ENCODE measurements around the gene EPHB4.

Gene EPHB4

DNA sequence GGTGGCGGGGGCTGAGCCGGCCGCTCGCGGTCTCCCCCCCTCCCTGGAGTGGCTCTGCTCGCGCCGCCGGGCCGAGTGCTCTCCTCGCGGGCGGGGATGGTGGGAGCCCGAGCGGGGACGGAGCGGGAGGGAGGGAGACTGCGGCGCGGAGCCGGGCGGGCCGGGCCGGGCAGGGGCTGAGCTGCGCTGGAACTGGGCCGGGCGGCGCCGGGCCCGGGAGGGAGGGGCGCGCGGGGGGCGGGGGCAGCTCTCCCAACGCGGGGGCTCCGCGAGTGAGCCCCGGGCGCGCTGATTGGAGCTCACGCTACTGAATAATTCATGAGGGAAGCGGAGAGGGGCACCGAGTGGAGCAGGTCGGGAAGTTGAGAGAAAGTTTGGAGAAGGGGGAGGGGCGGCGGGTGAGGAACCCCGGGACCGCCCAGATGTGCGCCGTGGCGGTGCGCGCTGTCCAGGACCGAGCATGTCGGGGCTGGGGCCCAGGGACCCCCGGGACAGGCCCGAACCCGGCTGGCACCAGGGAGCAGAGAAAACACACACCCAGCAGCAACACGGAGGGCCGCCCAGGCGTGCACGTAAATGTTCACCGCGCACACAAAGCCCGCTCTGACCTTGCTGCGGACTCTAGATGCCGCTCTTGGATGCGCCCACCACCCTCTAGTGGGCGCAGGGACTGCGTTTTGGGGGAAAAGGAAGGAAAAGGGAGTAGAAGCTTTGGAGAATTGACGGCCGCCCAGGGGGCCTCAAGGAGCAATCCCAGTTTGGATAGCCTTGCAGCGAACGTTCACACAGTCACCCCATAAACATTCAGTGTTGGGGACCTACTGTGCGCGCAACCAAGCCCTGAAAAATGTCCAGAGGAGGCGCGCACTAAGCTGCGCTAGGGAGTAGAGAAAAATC lies at the start of gene EPHB4 (continued):
- TF ChIP-seq ZNF530 (tag by site-specific recombination; IDR thresholded peaks at IDR 0.05; ENCODE audit: low read depth), result no peak
- TF ChIP-seq SCRT2 (tag by site-specific recombination; IDR thresholded peaks at IDR 0.05), result no peak
- TF ChIP-seq, protein P1, sequence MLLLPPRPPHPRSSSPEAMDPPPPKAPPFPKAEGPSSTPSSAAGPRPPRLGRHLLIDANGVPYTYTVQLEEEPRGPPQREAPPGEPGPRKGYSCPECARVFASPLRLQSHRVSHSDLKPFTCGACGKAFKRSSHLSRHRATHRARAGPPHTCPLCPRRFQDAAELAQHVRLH (tag by site-specific recombination; IDR thresholded peaks at IDR 0.05), result no peak
- no peak for TF ChIP-seq MEIS1 (CRISPR knock-in tag; IDR thresholded peaks at IDR 0.05; ENCODE audit: borderline replicate concordance)

DNA sequence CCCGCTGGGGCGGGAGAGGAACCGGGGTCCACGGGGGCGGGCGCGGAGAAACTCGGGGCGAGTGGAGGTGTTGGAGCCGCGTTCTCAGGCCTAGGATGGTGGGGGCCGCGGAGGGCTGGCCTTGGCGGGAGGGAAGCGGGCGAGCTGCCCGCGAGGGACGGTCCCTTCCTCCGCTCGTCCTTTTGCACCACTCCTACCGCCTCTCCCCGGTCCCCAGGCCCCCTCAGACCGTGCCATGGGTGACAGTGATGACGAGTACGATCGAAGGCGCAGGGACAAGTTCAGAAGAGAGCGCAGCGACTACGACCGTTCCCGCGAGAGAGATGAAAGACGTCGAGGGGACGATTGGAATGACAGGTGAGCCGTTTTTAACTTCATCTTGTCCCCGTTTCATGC lies 48.0 kb upstream of the EPHB4 start:
- H3K27ac ChIP-seq (ENCODE audit: extremely low read depth, low read depth, low read length), result peak overlapping the region; percentile 78
- POLR2A ChIA-PET, result interaction anchor here (0.5 to 8.1 kb wide), 29 partner anchors 8 to 446 kb away, joined by 3 to 198 read pairs (median 5); partner anchors contain the start of genes ACHE, AGFG2, EPHB4 and FBXO24
- no peaks in the 10 kb centered on the region for H3K4me1 ChIP-seq (ENCODE audit: control insufficient read depth, insufficient read depth, low read length)
- CTCF ChIA-PET, result interaction anchor here (0.6 to 1.1 kb wide), 5 partner anchors 8 to 184 kb away, joined by 3 to 4 read pairs (median 3); partner anchors contain the start of genes SLC12A9 and TRIP6
- H3K4me3 ChIP-seq (ENCODE audit: low read depth, low read length), result peak overlapping the region; percentile 68
- no peaks in the 10 kb centered on the region for H3K9me3 ChIP-seq (ENCODE audit: control insufficient read depth, insufficient read depth, low read depth, low read length)
- H3K36me3 ChIP-seq (ENCODE audit: control insufficient read depth in 2 of 2, insufficient read depth in 1 of 2, low read length in 2 of 2), result peaks cover 53 to 75% of the 10 kb centered on the region in 2 experiments
- TF ChIP-seq ZFP3 (tag by site-specific recombination; IDR thresholded peaks at IDR 0.05; ENCODE audit: low read depth) (no peak), ZBTB8A (tag by site-specific recombination; IDR thresholded peaks at IDR 0.05) (no peak; the same call in 1 of the 2 replicates), ZNF677 (tag by site-specific recombination; IDR thresholded peaks at IDR 0.05) (no peak), ZNF549 (tag by site-specific recombination; IDR thresholded peaks at IDR 0.05) (no peak), ZBTB7A (tag by site-specific recombination; IDR thresholded peaks at IDR 0.05; ENCODE audit: low read depth) (0 out of 2 replicates have a peak, but pooled peaks have one; percentile 14), WT1 (tag by site-specific recombination; IDR thresholded peaks at IDR 0.05) (no peak), ZNF626 (tag by site-specific recombination; IDR thresholded peaks at IDR 0.05) (no peak), ZNF610 (tag by site-specific recombination; IDR thresholded peaks at IDR 0.05; ENCODE audit: borderline replicate concordance) (0 out of 2 replicates have a peak, but pooled peaks have one; percentile 19), GLIS2 (tag by site-specific recombination; IDR thresholded peaks at IDR 0.05) (peak; percentile 70), ZNF785 (tag by site-specific recombination; IDR thresholded peaks at IDR 0.05) (no peak), ZBTB48 (tag by site-specific recombination; IDR thresholded peaks at IDR 0.05) (peak; percentile 62; the same call in 1 of the 2 replicates), BCL11B (tag by site-specific recombination; IDR thresholded peaks at IDR 0.05; ENCODE audit: low read depth) (no peak), KLF16 (tag by site-specific recombination; IDR thresholded peaks at IDR 0.05) (no peak), ZBTB21 (tag by site-specific recombination; IDR thresholded peaks at IDR 0.05) (no peak), KLF7 (tag by site-specific recombination; IDR thresholded peaks at IDR 0.05; ENCODE audit: borderline replicate concordance) (no peak), ZNF776 (tag by site-specific recombination; IDR thresholded peaks at IDR 0.05; ENCODE audit: borderline replicate concordance) (no peak), ZSCAN16 (tag by site-specific recombination; IDR thresholded peaks at IDR 0.05) (peak; percentile 52; the same call in 1 of the 2 replicates), MYNN (tag by site-specific recombination; IDR thresholded peaks at IDR 0.05; ENCODE audit: borderline replicate concordance) (no peak)
- TF ChIP-seq, protein P2, sequence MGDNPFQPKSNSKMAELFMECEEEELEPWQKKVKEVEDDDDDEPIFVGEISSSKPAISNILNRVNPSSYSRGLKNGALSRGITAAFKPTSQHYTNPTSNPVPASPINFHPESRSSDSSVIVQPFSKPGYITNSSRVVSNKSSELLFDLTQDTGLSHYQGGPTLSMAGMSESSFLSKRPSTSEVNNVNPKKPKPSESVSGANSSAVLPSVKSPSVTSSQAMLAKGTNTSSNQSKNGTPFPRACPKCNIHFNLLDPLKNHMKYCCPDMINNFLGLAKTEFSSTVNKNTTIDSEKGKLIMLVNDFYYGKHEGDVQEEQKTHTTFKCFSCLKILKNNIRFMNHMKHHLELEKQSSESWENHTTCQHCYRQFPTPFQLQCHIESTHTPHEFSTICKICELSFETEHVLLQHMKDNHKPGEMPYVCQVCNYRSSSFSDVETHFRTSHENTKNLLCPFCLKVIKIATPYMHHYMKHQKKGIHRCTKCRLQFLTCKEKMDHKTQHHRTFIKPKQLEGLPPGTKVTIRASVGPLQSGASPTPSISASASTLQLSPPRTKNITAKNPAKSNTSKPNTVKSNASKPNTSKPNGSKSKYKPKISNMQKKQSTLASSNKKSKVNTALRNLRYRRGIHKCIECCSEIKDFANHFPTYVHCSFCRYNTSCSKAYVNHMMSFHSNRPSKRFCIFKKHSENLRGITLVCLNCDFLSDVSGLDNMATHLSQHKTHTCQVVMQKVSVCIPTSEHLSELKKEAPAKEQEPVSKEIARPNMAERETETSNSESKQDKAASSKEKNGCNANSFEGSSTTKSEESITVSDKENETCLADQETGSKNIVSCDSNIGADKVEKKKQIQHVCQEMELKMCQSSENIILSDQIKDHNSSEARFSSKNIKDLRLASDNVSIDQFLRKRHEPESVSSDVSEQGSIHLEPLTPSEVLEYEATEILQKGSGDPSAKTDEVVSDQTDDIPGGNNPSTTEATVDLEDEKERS (tag by site-specific recombination; IDR thresholded peaks at IDR 0.05), result no peak
- TF ChIP-seq, protein P3, sequence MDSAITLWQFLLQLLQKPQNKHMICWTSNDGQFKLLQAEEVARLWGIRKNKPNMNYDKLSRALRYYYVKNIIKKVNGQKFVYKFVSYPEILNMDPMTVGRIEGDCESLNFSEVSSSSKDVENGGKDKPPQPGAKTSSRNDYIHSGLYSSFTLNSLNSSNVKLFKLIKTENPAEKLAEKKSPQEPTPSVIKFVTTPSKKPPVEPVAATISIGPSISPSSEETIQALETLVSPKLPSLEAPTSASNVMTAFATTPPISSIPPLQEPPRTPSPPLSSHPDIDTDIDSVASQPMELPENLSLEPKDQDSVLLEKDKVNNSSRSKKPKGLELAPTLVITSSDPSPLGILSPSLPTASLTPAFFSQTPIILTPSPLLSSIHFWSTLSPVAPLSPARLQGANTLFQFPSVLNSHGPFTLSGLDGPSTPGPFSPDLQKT (IDR thresholded peaks at IDR 0.05; ENCODE audit: borderline replicate concordance, low read depth, low read length), result no peak
- TF ChIP-seq, protein P4, sequence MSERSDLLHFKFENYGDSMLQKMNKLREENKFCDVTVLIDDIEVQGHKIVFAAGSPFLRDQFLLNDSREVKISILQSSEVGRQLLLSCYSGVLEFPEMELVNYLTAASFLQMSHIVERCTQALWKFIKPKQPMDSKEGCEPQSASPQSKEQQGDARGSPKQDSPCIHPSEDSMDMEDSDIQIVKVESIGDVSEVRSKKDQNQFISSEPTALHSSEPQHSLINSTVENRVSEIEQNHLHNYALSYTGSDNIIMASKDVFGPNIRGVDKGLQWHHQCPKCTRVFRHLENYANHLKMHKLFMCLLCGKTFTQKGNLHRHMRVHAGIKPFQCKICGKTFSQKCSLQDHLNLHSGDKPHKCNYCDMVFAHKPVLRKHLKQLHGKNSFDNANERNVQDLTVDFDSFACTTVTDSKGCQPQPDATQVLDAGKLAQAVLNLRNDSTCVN (tag by site-specific recombination; optimal IDR thresholded peaks at IDR 0.05), result peak; percentile 75
- TF ChIP-seq, protein P5, sequence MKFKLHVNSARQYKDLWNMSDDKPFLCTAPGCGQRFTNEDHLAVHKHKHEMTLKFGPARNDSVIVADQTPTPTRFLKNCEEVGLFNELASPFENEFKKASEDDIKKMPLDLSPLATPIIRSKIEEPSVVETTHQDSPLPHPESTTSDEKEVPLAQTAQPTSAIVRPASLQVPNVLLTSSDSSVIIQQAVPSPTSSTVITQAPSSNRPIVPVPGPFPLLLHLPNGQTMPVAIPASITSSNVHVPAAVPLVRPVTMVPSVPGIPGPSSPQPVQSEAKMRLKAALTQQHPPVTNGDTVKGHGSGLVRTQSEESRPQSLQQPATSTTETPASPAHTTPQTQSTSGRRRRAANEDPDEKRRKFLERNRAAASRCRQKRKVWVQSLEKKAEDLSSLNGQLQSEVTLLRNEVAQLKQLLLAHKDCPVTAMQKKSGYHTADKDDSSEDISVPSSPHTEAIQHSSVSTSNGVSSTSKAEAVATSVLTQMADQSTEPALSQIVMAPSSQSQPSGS (tag by site-specific recombination; IDR thresholded peaks at IDR 0.05; ENCODE audit: low read depth), result no peak
- TF ChIP-seq, protein P6, sequence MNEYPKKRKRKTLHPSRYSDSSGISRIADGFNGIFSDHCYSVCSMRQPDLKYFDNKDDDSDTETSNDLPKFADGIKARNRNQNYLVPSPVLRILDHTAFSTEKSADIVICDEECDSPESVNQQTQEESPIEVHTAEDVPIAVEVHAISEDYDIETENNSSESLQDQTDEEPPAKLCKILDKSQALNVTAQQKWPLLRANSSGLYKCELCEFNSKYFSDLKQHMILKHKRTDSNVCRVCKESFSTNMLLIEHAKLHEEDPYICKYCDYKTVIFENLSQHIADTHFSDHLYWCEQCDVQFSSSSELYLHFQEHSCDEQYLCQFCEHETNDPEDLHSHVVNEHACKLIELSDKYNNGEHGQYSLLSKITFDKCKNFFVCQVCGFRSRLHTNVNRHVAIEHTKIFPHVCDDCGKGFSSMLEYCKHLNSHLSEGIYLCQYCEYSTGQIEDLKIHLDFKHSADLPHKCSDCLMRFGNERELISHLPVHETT (tag by site-specific recombination; IDR thresholded peaks at IDR 0.05), result no peak
